Testis (tissue), 3 donors: Measurements from ENCODE around the gene BOC. TPM values are rescaled to one million over a fixed set of nuclear protein-coding genes. Genes with fewer than 3 reads are reported as not detected.

Experiments
- DNase-seq: peaks from one replicate; pipeline ENCODE4 v3.0.0-alpha.2; 2019
- H3K27ac ChIP-seq, 2 donors: fragments of 200-600 bp; sonication (generic); one replicate each; pipeline ENCODE4 v1.5.1; 2019
- H3K27me3 ChIP-seq: fragments of 200-600 bp; sonication (generic); one replicate; pipeline ENCODE4 v1.5.1; 2019
- H3K36me3 ChIP-seq: fragments of 200-600 bp; sonication (generic); one replicate; pipeline ENCODE4 v1.5.1; 2017; ENCODE audit warnings: low read depth; ENCODE audit errors: missing control alignments
- H3K4me1 ChIP-seq: fragments of 200-600 bp; sonication (generic); one replicate; pipeline ENCODE4 v1.5.1; 2019
- H3K4me3 ChIP-seq, 2 donors: fragments of 200-600 bp; sonication (generic); one replicate each; pipeline ENCODE4 v1.5.1; 2017 to 2019
- H3K9me3 ChIP-seq: fragments of 200-600 bp; sonication (generic); one replicate; pipeline ENCODE4 v1.5.1; 2017
- CTCF ChIP-seq, 3 experiments: fragments of 450-650 bp in 2 of 3; fragments of 200-600 bp in 1 of 3; sonication (generic) in 1 of 3; IDR thresholded peaks; one replicate each; pipeline ENCODE4 v1.5.1; 2016 to 2019; ENCODE audit warnings: antibody characterized with exemption in 3 of 3, mild to moderate bottlenecking in 2 of 3, moderate library complexity in 1 of 3
- POLR2A ChIP-seq: fragments of 450-650 bp; IDR thresholded peaks from one replicate; pipeline ENCODE4 v1.6.1; 2017; ENCODE audit warnings: antibody characterized with exemption, mild to moderate bottlenecking, moderate library complexity
- WGBS, 2 donors: methylation state at CpG; one replicate each; pipeline ENCODE4 v1.1.5; 2018; 5-methylcytosine and 5-hydroxymethylcytosine counted together
- intact Hi-C: fragments of 100-400 bp; cut with DNase I; formaldehyde crosslinking; loops from one replicate; pipeline ENCODE4 v1.15.1; 2023; ENCODE audit warnings: low total_unique reads
- polyA plus RNA-seq: library from polyadenylated mRNA; stranded (reverse); fragments of 350-450 nt; fragmentation: Illumina TruSeq; extraction: RNeasy Lipid Tissue Mini Kit (QIAGEN cat#74804); gene quantifications from one replicate; pipeline ENCODE4 v1.2.3, GENCODE V29; 2014; ENCODE audit warnings: low read depth, low replicate concordance; ENCODE audit not compliant: insufficient read depth
- total RNA-seq, 2 donors: library from RNA; depleted of rRNA; stranded (reverse); fragments of >200 nt; gene quantifications; one replicate each; pipeline ENCODE4 v1.2.3, GENCODE V29; 2016

The BOC gene
- total and polyA plus RNA-seq, 3 donors from 2014 or later: 24.5 to 33.6 (median 28.4) TPM

- no peak overlapping the region for H3K4me3 ChIP-seq
- H3K27ac ChIP-seq: no peak overlapping the region
- H3K27me3 ChIP-seq: no peaks in the 10 kb centered on the region
- H3K4me1 ChIP-seq: peaks cover 15% of the 10 kb centered on the region
- H3K9me3 ChIP-seq: no peaks in the 10 kb centered on the region
- no peaks in the 10 kb centered on the region for H3K36me3 ChIP-seq
- no peak for TF ChIP-seq POLR2A
- no peak for TF ChIP-seq CTCF (IDR thresholded peaks at IDR 0.05)
- WGBS, 2 donors: 62 to 74% methylated on average over 7 to 9 of the region's 9 CpGs
- intact Hi-C loops: no loop called here
- DNase-seq: no peak
These were observed 59.8 kb downstream of the BOC start for GRCh38 chr3:113271189-113271588.

GRCh38 chr3:113271594-113272384 lies 60.4 kb downstream of the BOC start:
- 85 to 89% methylated on average over 9 of the region's 9 CpGs for WGBS, 2 donors
- no peaks in the 10 kb centered on the region for H3K36me3 ChIP-seq
- no peak for DNase-seq
- H3K27me3 ChIP-seq: no peaks in the 10 kb centered on the region
- TF ChIP-seq CTCF (IDR thresholded peaks at IDR 0.05) (no peak), POLR2A (no peak)
- intact Hi-C loops: no loop called here
- no peak overlapping the region for H3K27ac ChIP-seq
- no peaks in the 10 kb centered on the region for H3K9me3 ChIP-seq
- no peak overlapping the region for H3K4me3 ChIP-seq
- peaks cover 15% of the 10 kb centered on the region for H3K4me1 ChIP-seq

GRCh38 chr3:113272385-113272779 lies 61.0 kb downstream of the BOC start:
- H3K9me3 ChIP-seq: no peaks in the 10 kb centered on the region
- no peak for DNase-seq
- no peaks in the 10 kb centered on the region for H3K27me3 ChIP-seq
- no peak overlapping the region for H3K27ac ChIP-seq
- 89 to 94% methylated on average over 8 to 13 of the region's 13 CpGs for WGBS, 2 donors
- H3K4me1 ChIP-seq: peaks cover 15% of the 10 kb centered on the region
- TF ChIP-seq CTCF (IDR thresholded peaks at IDR 0.05): no peak
- TF ChIP-seq POLR2A: no peak
- intact Hi-C loops: no loop called here
- no peaks in the 10 kb centered on the region for H3K36me3 ChIP-seq
- H3K4me3 ChIP-seq: no peak overlapping the region

- no peaks in the 10 kb centered on the region for H3K36me3 ChIP-seq
- no peaks in the 10 kb centered on the region for H3K9me3 ChIP-seq
- no peaks in the 10 kb centered on the region for H3K27me3 ChIP-seq
- H3K27ac ChIP-seq: no peak overlapping the region
- no peak for DNase-seq
- H3K4me1 ChIP-seq: peaks cover 15% of the 10 kb centered on the region
- WGBS, 2 donors: 95 to 100% methylated on average over 9 to 15 of the region's 15 CpGs
- H3K4me3 ChIP-seq: no peak overlapping the region
- intact Hi-C loops: no loop called here
- TF ChIP-seq CTCF (IDR thresholded peaks at IDR 0.05) (no peak), POLR2A (no peak)
These were observed 61.7 kb downstream of the BOC start for GRCh38 chr3:113273011-113273410.
